Hepatocyte (in vitro differentiated cells): ENCODE results near the gene ZSCAN12. TPM values are rescaled to one million over a fixed set of nuclear protein-coding genes. Genes with fewer than 3 reads are reported as not detected.

Experiments used
- DNase-seq: peaks from one replicate; pipeline ENCODE4 v3.0.0-alpha.2; 2016; ENCODE audit warnings: low spot score
- H2AFZ ChIP-seq: fragments of 200-600 bp; sonication (generic); 2 replicates; pipeline ENCODE4 v1.6.0; 2016; ENCODE audit warnings: antibody characterized with exemption, mild to moderate bottlenecking
- H3K27ac ChIP-seq: fragments of 200-600 bp; sonication (generic); 2 replicates; pipeline ENCODE4 v1.5.1; 2016; ENCODE audit warnings: mild to moderate bottlenecking
- H3K27me3 ChIP-seq: fragments of 200-600 bp; sonication (generic); 2 replicates; pipeline ENCODE4 v1.6.1; 2016
- H3K36me3 ChIP-seq: fragments of 200-600 bp; sonication (generic); replicated peaks from 2 replicates; pipeline ENCODE4 v1.5.1; 2016; ENCODE audit warnings: low read depth; ENCODE audit not compliant: insufficient read depth
- H3K4me1 ChIP-seq: fragments of 200-600 bp; sonication (generic); 2 replicates; pipeline ENCODE4 v1.5.1; 2016; ENCODE audit warnings: mild to moderate bottlenecking, moderate library complexity; ENCODE audit not compliant: insufficient read depth
- H3K4me2 ChIP-seq: fragments of 200-600 bp; sonication (generic); 2 replicates; pipeline ENCODE4 v1.6.0; 2016
- H3K4me3 ChIP-seq: fragments of 200-600 bp; sonication (generic); 2 replicates; pipeline ENCODE4 v1.5.1; 2016; ENCODE audit warnings: mild to moderate bottlenecking
- H3K79me2 ChIP-seq: fragments of 200-600 bp; sonication (generic); 2 replicates; pipeline ENCODE4 v1.6.0; 2017; ENCODE audit warnings: mild to moderate bottlenecking
- H3K9me2 ChIP-seq: fragments of 200-600 bp; sonication (generic); replicated peaks from 2 replicates; pipeline ENCODE4 v1.6.0; 2017; ENCODE audit warnings: mild to moderate bottlenecking; ENCODE audit not compliant: insufficient read depth
- H3K9me3 ChIP-seq: fragments of 200-600 bp; sonication (generic); 2 replicates; pipeline ENCODE4 v1.5.1; 2016; ENCODE audit warnings: low read depth, mild to moderate bottlenecking
- H4K20me1 ChIP-seq: fragments of 200-600 bp; sonication (generic); 2 replicates; pipeline ENCODE4 v1.6.0; 2016; ENCODE audit warnings: mild to moderate bottlenecking; ENCODE audit not compliant: insufficient read depth, poor library complexity, severe bottlenecking
- EZH2 ChIP-seq: fragments of 200-600 bp; sonication (generic); IDR thresholded peaks from 2 replicates; pipeline ENCODE4 v1.6.1; 2016; ENCODE audit warnings: antibody characterized with exemption, mild to moderate bottlenecking, borderline replicate concordance
- EZH2phosphoT487 ChIP-seq: fragments of 200-600 bp; sonication (generic); IDR thresholded peaks from one replicate; pipeline ENCODE4 v1.6.1; 2018; ENCODE audit warnings: antibody characterized with exemption, mild to moderate bottlenecking, low read depth, moderate library complexity; ENCODE audit not compliant: unreplicated experiment, severe bottlenecking
- WGBS: methylation state at CpG from one replicate; pipeline ENCODE4 v1.1.6; 2016; ENCODE audit warnings: low lambda C conversion rate; ENCODE audit errors: missing lambda C conversion rate; 5-methylcytosine and 5-hydroxymethylcytosine counted together
- polyA plus RNA-seq: library from polyadenylated mRNA; unstranded; fragments of >200 nt; fragmentation: Nextera tagmentation; extraction: Ambion mirVana; gene quantifications from 2 replicates; pipeline ENCODE4 v1.2.1, GENCODE V29; 2016
- total RNA-seq: library from RNA; depleted of rRNA; stranded (reverse); fragments of >200 nt; gene quantifications from 2 replicates; pipeline ENCODE4 v1.2.3, GENCODE V29; 2014
- TF ChIP-seq, protein P1 (sequence below): fragments of 200-600 bp; sonication (generic); IDR thresholded peaks from 2 replicates; pipeline ENCODE4 v1.5.1; 2016; ENCODE audit warnings: antibody characterized with exemption, mild to moderate bottlenecking; ENCODE audit not compliant: poor library complexity

ZSCAN12 gene
- total and polyA plus RNA-seq, 2 experiments from 2014 or later = 2.1 to 6.1 TPM

GRCh38 chr6:28393912-28394662 is 5.5 kb downstream of the ZSCAN12 start:
- H3K4me1 ChIP-seq = peaks cover 24% of the 10 kb centered on the region
- H3K9me2 ChIP-seq = no peaks in the 10 kb centered on the region
- H3K36me3 ChIP-seq = no peaks in the 10 kb centered on the region
- TF ChIP-seq, protein P1, sequence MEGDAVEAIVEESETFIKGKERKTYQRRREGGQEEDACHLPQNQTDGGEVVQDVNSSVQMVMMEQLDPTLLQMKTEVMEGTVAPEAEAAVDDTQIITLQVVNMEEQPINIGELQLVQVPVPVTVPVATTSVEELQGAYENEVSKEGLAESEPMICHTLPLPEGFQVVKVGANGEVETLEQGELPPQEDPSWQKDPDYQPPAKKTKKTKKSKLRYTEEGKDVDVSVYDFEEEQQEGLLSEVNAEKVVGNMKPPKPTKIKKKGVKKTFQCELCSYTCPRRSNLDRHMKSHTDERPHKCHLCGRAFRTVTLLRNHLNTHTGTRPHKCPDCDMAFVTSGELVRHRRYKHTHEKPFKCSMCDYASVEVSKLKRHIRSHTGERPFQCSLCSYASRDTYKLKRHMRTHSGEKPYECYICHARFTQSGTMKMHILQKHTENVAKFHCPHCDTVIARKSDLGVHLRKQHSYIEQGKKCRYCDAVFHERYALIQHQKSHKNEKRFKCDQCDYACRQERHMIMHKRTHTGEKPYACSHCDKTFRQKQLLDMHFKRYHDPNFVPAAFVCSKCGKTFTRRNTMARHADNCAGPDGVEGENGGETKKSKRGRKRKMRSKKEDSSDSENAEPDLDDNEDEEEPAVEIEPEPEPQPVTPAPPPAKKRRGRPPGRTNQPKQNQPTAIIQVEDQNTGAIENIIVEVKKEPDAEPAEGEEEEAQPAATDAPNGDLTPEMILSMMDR = peak; percentile 46
- TF ChIP-seq EZH2 (no peak), EZH2phosphoT487 (no peak)
- no peak overlapping the region for H3K4me2 ChIP-seq
- peaks cover 83% of the 10 kb centered on the region for H3K79me2 ChIP-seq
- H3K4me3 ChIP-seq = no peak overlapping the region
- H2AFZ ChIP-seq = no peak overlapping the region
- no peak overlapping the region for H3K27ac ChIP-seq
- peak; percentile 24 for DNase-seq
- H4K20me1 ChIP-seq = peaks cover 8% of the 10 kb centered on the region
- H3K9me3 ChIP-seq = no peaks in the 10 kb centered on the region
- no peaks in the 10 kb centered on the region for H3K27me3 ChIP-seq
- 92% methylated on average over 5 of the region's 5 CpGs for WGBS

DNA sequence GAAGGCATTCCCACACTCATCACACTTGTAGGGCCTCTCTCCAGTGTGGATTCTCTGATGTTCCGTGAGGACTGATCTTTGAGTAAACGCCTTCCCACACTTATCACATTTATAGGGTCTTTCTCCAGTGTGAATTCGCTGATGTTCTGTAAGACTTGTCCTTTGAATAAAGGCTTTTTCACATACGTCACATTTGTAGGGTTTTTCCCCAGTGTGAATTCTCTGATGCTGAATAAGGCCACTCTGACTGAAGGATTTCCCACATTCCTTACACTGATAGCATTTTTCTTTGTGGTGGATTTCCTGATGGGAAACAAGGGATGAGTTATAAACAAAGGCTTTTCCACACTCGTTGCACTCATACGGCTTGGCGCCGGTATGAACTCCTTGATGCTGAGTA is 8.9 kb downstream of the ZSCAN12 start:
- Histone ChIP-seq H3K4me2 (no peak overlapping the region), H3K9me3 (no peaks in the 10 kb centered on the region), H3K27ac (no peak overlapping the region), H2AFZ (no peak overlapping the region), H3K79me2 (peaks cover 61% of the 10 kb centered on the region), H3K36me3 (no peaks in the 10 kb centered on the region), H3K4me1 (no peaks in the 10 kb centered on the region), H3K9me2 (no peaks in the 10 kb centered on the region), H4K20me1 (peaks cover 5% of the 10 kb centered on the region), H3K27me3 (no peaks in the 10 kb centered on the region), H3K4me3 (no peak overlapping the region)
- DNase-seq = no peak
- WGBS = 89% methylated on average over 8 of the region's 8 CpGs
- no peak for TF ChIP-seq EZH2phosphoT487

GRCh38 chr6:28384143-28384533 is 15.4 kb downstream of the ZSCAN12 start:
- no peaks in the 10 kb centered on the region for H3K9me2 ChIP-seq
- peaks cover 47% of the 10 kb centered on the region for H3K79me2 ChIP-seq
- TF ChIP-seq, protein P1 = no peak
- TF ChIP-seq EZH2 = no peak
- no peaks in the 10 kb centered on the region for H3K27me3 ChIP-seq
- H3K4me2 ChIP-seq = peak overlapping the region; percentile 75
- H3K4me1 ChIP-seq = peaks cover 6% of the 10 kb centered on the region
- H3K27ac ChIP-seq = peak overlapping the region; percentile 85
- H3K4me3 ChIP-seq = no peak overlapping the region
- no peak overlapping the region for H2AFZ ChIP-seq
- no peak for DNase-seq
- H4K20me1 ChIP-seq = no peaks in the 10 kb centered on the region
- WGBS = 66% methylated on average over 2 of the region's 2 CpGs
- H3K36me3 ChIP-seq = peaks cover 10% of the 10 kb centered on the region
- peaks cover under 1% of the 10 kb centered on the region for H3K9me3 ChIP-seq

- peak; percentile 93 for DNase-seq
- Histone ChIP-seq H3K9me3 (peaks cover 7% of the 10 kb centered on the region), H3K4me3 (peak overlapping the region; percentile 28), H3K79me2 (peaks cover 45% of the 10 kb centered on the region), H2AFZ (peak overlapping the region; percentile 74), H4K20me1 (no peaks in the 10 kb centered on the region), H3K36me3 (peaks cover 10% of the 10 kb centered on the region), H3K27ac (peak overlapping the region; percentile 85), H3K27me3 (no peaks in the 10 kb centered on the region), H3K4me2 (peak overlapping the region; percentile 75), H3K9me2 (no peaks in the 10 kb centered on the region), H3K4me1 (peaks cover 6% of the 10 kb centered on the region)
- WGBS = 12% methylated on average over 31 of the region's 31 CpGs
- no peak for TF ChIP-seq EZH2
- TF ChIP-seq, protein P1 = peak; percentile 56
- TF ChIP-seq EZH2phosphoT487 = no peak
Measured at GRCh38 chr6:28383235-28384142, 16.1 kb downstream of the ZSCAN12 start.
